HG03432 (cell line): ENCODE measurements around the gene SYTL2.

ENCODE experiments used
- ATAC-seq: cut with Tn5 transposase; IDR thresholded peaks from one replicate; pipeline ENCODE4 v1.9.1; 2021; ENCODE audit warnings: mild to moderate bottlenecking, moderate library complexity; ENCODE audit not compliant: unreplicated experiment

Gene SYTL2

DNA sequence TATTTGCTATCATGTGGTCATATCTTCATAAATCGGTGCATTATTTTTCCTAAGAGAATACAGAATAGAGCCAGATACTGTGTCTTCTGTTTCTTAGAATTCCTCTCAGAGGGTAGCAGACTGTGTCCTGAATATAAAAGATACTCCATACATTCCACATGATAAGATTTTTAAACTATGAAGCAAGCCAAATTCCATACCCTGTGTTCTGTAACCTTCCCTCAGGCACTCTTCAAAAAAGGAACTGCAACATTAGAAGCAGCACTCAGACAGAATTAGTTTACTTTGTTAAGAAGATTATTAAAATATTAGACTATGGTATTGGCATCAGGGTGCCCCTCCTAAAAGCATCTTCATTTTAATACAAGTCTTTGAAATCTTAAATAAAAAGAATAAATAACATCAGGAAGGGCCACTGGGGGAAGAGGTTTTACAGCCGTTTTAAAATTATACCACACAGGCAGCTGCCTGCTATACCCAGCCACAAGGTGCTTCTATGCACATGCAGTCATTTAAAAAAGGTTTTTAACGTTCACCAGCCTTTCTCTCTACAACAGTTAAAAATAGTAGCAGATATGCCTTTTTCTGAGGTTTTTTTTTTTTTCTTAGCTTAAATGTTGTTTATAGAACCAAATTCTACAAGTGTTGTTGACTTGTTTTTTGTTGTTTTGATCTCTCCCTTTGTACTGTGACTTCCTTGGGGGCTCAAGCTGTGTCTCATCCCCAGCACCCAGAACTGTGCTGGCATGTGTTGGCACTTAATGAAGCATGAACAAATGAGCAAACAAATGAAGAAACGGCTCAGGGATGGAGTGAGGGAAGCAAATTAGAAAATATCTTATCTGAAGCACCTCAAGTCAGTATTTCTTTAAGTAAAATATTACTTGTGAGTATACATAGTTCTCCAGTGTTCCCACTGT, 70.2 kb downstream of the SYTL2 start:
- ATAC-seq, result no peak

DNA sequence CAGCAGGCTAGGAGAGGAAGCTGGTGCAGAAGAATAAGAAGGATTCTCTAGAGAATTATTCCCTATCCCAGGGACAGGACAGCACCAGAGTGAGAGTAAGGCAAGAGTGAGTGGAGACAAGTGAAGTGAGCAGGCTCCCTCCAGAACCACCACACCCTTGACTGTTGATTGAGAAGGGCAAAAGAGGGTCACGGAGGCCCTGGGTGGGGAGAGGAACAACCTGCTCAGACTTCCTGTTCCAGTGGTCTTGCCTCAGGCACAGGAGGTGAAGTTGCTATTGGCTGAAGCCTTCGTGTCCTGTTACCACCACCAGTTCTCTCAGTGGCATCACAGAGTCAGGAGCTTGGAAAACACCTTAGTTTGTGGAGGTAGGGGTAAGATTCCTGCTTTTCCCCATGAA, 73.2 kb downstream of the SYTL2 start:
- ATAC-seq, result no peak

DNA sequence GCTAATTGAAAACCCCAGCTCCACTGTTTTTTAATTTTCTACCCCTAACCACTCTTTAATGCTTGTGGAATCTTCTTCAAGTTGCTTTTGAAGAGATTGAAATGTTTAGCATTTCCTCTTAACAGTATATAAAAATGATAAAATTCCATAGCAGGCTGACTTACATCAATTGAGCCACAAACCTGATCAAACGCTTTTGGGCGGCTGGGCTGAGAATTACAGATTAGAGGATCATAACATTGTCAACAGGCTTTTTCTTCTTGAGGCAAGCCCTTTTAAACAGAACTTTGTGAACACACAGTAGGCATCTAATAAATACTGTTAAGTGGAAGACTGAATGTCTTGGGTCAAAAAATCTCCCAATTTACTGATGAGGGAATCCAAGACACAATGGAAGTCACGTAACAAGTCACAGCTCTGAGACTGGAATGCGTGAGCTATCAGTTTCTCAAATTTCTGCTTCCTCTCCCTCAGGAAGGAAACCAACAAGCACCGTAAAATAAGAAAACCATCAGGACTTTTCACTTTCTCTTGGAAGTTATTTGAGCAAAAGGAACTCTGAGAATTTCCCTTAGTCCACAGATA, 75.0 kb downstream of the SYTL2 start:
- ATAC-seq, result no peak

DNA sequence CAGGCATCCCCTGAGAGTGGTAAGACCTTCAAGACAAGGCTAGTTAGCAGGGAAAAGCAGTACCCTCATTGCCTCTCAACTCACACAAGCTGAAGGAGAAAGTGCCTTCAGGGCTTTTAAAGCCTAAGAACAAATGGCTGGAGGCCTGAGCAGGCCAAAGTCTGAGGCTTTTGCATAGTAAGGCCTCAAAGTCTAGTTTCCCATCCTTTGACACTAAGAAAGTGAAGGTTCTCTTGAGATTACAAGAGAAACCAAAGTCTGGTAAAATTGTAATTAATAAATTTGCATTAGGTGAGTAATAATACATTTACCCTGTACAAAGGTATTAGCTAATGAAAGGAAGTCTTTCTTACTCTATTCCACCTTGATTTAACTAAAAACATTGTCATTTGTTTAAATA, 78.0 kb downstream of the SYTL2 start:
- ATAC-seq, result no peak

DNA sequence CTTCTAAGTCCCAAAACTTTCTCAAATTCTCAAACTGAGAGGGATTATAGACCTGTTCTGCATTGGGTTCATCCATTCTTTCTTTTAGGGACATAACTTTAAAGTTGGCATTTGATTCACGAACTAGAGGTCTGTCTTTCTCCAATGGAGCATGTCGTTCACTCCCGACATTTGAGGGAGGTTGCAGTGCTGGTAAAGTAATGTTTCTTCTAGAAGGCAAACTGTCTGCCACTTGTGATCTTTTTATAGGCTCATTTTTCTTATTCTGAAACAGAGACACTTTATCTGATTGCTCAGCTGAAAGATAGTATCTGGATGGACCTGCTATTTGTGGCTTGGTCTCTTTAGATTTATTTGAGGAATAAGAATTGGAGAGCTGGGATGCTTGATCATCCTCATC, 84.6 kb downstream of the SYTL2 start:
- no peak for ATAC-seq

DNA sequence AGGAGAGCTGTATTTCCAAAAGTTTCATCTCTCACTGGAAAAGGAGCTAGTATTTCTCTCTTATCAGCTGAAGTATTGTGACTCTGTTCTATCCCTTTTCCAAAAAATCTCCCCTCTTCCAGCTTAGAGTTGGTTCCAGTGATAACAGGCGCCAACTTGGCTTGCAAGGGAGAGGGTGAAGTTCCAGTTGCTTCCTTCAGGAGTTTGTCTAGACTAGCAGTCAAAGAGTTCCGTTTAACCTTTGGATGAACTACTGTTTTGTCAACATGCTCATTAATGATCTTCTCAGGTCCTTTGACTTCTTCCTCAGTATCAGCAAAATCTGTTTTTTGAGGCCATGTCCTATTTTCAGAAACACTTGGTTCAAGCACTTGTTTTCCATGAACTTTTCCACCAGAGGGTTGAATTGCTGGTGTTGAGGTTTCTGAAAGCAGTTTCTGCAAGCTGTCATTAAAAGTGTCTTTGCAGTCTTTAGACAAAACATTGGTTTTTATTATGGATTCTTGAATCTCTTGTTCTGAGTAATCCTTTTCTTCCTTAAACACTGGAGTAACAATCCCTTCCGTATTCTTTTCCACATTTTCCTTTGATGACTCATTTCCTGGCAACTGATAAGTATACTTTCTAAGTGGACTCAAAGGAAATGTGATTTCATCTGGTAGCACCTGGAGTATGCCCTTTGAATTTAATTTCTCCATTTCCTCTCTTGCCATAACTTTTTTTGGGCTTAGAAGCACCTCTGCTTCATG, 85.3 kb downstream of the SYTL2 start:
- no peak for ATAC-seq

DNA sequence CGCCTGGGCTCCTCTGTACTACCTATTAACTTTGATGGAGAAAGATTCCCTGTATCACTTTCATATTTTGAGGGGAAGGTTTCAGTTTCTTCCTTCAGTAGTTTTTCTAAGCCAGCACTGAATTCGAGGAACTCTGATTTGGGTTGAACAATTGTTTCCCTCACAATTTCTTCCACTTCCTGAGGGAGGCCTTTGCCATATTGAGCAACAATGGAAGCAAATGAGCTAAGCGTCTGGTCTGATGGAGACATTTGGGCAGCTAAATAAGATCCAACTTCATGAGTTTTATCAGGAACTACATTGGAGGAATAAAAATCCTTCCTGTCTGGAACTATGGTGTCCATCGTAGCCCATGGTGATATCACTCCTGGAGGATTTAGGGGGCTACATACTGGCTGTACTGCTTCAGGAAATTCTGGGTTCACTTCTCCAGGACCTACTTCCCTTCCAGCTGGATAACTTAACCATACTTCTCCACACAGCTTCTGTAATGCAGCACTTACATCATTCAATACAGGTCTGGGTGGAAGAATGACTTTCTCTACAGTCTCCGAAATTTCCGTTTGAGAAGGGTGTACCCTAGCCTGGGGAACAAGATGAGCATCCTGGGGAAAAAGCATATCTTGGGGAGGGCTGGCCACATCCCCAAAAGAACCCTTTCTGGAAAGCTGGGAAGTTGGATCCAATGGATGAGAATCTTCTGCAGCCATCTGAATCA, 86.0 kb downstream of the SYTL2 start:
- ATAC-seq, result no peak

DNA sequence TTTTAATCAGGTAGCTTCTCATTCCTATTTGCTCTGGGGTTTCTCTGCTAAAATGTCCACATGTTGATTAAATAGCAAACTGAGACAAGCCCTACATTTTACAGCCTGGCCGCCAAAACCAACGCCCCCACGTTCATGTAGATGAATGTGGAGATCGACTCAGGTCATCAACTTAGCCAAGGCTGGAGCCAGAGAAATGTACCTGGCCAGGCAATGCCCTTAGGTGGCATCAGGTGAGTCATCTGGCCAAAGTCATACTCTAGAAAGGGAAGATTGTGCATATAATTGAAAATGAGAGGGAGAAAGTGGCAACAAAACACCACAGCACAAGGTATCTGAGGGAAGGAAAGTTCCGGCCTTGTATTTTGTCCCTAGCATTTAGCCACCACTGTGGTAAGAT, 87.9 kb downstream of the SYTL2 start:
- no peak for ATAC-seq

DNA sequence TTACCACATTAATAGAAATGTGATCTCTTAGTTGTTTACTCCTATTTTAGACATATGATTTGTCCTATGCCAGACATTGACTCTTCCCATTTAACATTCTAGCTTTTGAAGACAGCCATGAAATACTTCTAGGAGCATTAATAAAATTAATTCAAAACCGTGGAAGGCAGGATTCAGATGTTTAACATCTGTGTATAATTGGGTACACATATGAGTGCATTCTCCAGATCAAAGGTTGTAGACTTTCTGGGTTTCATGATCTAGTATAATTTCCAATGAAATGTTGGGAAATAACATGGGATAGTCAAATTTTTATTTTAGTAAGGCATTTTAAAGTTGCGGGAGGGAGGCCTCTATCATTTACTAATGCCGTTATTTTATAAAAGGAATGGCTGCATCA, 89.8 kb downstream of the SYTL2 start:
- ATAC-seq, result no peak

DNA sequence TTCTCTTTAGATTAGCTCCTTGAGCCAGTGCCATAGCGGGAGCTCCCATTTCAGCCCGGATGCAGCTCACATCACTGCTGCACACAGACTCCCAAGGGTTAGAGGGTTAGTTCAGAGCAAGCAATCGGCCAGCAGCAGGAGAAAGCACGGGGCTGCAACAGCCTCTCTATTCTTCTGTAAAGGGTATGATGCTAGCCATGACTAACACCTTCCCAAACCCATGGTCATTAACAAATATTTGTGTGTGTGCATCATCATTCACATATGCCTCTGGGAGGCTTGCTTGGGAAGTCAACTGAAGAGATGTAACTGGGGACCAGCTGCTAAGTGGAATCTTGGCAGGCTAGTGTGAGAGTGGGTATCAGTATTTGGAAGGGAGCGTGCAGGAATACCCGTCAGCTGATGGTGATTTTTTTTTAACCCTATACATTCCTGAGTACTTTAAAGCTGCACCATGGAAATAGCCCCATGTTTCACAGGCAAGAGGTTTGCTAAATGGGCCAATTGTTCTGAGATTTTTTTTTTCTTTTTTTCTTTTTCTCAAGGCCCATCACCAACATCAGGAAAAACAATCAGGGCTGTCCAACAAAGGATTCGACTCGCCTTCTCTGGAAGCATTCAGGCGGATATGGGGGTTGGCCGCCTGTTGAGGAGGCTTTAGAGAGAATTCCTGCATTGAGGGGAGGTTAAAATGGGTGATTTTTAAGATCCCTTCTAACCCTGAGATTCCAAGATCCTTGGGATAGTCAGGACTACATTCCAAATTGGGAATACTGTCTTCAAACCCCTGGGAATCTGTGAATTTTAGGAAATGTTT, 91.7 kb downstream of the SYTL2 start:
- ATAC-seq, result no peak

DNA sequence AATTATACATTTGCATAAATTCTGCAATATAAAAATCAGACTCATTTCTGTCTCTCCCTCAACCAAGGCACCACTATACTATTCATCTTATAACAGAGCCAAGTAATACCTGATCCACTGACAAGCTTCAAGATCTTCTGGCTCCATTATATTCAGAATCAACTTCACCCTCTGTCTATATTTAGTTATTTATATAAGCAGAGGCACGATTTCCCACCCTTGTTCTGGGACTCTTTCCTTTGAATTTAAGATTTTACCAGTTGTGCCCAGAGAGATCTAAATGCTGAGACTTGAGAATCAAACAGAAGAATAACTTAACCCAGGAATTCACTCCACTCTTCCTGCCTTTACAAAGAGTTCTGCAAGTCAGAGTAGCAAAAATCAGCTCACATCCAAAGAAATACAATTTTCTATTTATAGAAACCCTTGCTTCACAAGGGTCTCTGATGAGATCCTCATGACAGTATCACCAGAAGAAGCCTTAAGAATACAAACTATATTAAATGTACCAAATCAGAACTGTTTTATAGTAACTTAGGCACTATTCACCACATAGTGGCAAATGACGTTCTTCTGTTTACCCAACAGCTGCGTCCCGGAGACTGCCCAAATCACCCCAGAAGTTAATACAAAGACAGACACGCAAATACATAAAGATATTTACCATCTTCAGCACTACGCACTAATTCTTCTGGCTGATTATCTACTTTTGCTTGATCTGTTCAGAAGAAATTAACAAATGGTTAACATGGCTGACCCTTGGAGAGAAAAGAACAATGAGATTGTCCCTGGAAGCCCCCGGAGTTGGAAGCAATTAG, 92.6 kb downstream of the SYTL2 start:
- ATAC-seq, result no peak

DNA sequence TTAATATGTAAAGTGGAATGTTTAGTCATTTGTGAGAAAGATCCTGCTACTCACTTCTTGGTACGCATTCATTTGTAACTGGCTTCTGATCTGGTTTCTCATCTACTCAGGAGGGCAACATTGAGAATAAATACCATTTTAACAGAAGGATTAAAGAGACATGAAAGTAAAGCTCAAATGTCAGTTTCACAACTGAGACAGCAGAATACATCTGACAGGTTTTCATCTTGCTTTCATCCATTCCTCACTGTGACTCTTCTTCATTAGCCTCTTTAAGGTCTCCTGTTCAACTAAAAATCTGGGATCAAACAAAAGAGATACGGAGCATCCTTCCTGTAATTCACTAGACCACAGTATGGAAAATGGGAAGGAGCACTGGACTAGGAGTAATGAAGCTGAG, 93.5 kb downstream of the SYTL2 start:
- no peak for ATAC-seq

DNA sequence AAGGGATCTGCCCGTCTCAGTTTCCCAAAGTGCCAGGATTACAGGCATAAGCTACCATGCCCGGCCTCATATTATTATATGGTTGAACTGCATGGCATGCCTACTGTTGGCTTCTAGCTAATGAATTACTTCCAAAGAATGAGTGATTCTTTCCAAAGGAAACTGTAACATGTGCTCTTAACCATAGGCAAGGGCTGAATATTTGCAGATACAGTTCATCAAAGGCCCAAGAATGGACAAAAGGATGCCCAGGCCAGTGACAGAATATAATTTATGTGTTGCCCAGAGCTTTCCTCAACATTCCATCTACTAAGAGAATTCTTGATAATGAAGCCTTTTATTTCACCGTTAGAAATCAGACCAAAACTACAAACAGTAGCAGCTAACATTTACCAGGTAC, 98.0 kb downstream of the SYTL2 start:
- ATAC-seq, result no peak

DNA sequence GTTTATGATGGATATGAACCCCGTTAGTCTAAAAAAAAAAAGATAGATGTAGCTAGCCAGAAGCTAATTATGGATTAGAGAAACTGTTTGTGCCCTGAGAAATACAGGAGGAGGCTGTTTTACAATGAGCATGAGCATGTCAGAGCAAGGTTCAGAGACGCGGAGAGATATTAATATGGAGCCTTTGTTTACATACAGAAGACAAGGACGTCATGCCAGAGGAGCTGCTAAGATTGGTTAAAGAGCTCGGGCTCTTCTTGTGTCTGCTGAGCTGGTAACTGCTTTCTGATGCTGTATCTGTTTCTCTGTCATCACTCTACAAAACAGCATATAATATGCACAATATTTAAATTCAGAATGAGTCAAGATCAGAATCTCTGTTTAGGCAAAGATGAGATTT, 100.0 kb downstream of the SYTL2 start:
- no peak for ATAC-seq

DNA sequence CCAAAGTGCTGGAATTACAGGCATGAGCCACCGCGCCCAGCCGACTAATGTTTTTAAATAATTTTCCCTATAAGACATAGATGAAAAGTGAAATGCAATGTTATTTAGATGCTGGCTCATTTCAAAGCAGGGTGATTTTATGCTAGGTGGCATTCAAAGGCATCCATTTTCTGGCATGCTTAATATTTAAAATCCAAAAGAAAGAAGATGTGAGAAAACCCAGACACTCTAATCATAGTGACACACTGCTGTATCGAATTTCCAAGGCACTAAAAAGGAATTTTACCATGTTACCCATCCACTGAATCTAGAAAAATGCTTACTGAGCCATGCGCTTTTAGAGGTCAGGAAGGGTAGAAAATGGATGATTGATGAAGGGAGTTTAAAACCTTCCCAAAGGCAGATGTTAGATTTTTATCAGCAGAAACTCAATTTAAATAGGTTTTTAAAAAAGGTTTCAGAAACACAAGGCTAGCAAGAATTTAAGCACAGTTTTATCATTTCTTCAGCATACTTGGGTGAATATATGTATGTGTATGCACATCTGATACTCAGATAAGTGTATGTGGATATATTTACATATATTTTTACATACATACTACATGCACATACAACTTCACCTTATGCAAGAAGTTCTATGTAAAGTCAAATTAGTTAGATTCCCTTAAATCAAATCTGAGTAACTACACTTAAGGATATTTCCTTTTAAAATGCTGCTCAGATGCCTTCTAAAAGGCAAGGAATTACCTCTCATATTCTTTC, 100.8 kb downstream of the SYTL2 start:
- ATAC-seq, result no peak

DNA sequence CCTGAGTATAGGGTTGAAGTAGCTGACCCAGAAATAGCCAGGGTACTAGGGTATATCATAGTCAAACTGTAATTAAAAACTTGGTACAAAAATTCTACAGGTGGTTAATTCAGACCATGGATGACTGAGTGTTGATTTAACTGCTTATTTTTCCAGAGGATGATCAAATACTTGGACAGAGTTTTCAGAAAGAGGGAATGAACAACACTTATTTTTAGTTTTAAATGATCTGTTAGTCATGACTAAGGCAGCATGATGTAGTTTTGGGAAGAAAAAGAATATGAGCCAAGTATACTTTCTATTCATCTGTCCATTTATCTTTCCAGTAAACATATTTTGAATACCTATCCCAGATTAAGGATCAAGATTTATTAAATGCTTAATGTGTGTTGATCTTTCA, 105.1 kb downstream of the SYTL2 start:
- no peak for ATAC-seq

DNA sequence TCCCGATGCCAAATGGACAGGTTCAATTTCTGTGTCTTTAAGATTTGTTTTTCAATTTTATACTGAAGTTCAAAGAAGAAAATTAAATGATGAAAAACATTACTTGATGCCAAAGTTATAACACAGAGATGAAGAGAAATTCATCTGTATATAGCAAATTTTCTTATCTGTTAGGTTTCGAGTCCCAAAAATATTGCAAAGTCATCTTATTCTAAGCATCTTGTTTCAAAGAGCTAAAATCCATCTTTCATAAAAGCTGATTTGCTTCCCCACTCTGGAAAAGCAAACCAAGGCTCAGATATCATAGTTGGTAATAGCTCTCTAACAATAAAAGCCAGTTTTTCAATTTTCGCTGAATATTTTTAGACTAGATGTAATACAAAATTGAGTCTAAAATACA, 106.0 kb downstream of the SYTL2 start:
- no peak for ATAC-seq

DNA sequence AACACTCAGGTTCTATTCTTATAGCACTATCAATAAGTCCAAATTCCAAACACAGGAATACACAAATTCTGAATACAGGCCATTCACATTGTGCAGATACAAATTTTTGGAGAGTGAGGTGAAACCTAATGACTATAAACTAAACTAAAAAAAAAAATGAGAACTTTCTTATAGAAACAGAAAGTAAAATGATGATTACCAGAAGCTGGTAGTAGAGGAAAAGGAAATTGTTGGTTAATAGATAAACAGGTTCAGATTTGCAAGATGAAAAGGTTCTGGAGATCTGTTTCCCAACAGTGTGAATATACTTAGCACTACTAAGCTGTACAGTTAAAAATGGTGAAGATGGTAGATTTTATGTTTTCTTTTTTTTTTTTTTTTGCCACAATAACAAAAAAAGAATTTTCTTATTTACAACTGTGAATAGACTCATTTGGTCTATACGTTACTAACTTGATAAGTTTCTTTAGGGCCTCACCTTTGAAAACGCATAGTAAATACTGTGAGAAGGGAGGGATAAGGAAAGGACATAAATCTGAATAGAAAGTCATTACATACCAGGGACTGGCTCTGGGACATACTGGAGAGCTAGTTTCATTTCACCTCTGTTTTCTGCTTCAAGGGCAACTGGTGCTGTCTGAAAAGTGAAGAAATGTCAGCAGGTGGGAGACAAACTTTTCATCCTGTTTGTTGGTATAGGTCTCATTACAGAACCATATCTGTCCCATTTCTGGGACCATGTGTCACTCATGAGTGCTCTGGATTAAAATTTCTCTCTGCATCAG, 110.8 kb downstream of the SYTL2 start:
- peak; percentile 95 for ATAC-seq
